GM18520 (cell line): ENCODE measurements around the gene DUSP5.
"Not testable (repeated sequence)": the region's sequence is repeated elsewhere in the genome, so short reads cannot be mapped to it uniquely, and the experiment has no call there.

Experiments used
- ATAC-seq: cut with Tn5 transposase; IDR thresholded peaks from one replicate; pipeline ENCODE4 v1.9.1; 2021; ENCODE audit not compliant: unreplicated experiment

The DUSP5 gene

DNA sequence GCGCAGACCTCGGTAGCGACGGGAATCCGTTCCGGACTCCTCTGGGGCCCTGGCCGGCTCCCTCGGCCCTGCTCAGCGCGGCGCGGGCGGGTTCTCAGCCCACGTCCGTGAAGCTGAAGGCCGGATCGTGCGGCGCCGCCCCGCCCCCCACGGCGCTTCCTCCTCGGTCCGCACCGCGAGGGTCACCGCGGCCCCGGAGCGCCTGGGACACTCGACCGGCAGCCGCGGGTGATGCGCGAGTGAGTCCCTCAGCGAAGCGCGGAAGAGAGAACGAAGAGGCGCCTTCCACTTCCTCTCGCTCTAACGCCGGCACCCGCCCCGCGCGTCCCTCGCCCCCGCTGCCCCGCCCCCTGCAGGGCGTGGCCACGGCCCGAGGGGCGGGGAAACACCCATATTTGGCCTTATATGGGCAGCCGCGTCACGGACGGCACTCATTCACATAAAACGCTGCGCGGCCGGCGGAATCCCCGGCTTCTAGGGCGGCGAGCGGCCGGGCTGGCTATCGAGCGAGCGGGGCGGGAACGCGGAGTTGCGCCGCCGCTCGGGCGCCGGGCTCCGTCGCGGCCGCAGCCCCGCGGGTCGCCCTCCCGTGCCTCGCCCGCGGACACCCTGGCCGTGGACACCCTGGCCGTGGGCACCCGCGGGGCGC, at the start of gene DUSP5:
Gene DUSP5, plus strand, starts transcription at position 470 of the 649 bp plus-strand sequence. CDS start 215 bp downstream, outside the sequence.
- ATAC-seq = peak; percentile 45

GRCh38 chr10:110448682-110449418, 48.9 kb upstream of the DUSP5 start:
- no peak for ATAC-seq

- no peak for ATAC-seq
These were observed 42.3 kb upstream of the DUSP5 start for GRCh38 chr10:110455446-110455845.

DNA sequence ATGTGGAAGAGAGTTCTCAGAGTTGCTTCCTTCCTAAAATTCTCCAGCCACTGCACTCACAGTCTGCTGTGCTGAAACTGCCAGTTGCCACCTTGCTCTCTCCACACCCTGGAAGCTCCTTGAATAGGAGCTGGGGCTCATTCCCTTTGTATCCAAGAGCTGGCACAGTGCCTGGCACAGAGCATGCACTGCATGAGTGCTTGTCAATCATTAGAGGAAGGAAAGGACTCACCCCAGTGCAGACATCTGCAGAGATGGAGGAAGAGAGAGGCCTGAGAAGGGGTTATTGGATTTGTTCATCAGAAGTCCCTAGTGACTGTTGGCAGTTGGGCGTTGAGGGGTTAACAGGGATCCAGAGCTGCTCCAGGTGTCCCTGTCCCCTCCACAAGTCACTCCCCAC, 41.7 kb upstream of the DUSP5 start:
- no peak for ATAC-seq

DNA sequence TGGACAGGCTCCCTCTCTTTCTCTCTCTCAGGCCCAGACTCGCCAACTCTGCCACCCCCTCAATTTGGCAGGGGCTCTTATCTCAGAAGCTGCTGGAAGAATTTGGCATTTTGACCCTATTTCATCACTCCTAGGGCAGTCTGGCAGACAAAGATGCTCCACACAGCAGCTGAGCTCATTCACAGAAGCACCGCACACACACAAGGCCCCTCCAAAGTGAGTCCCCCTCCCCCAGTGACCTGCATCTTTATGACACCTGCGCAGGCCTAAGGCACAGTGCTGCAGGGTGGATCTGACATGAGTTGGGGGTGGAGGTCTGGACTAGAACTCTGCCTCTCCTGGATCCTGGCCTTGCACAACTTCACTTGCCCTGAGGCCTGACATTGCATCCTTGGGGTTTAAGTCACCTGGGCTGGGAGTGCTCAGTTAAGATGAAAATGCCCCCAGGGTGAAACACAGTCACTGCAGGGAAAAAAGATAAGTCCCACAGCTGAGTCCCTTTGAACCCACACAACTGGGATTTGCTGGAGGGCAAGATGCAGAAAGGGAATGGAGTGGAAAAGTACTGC, 41.1 kb upstream of the DUSP5 start:
- no peak for ATAC-seq

GRCh38 chr10:110457851-110458250, 39.9 kb upstream of the DUSP5 start:
- ATAC-seq = no peak

- ATAC-seq = no peak
These were observed 39.3 kb upstream of the DUSP5 start for GRCh38 chr10:110458266-110458920.

DNA sequence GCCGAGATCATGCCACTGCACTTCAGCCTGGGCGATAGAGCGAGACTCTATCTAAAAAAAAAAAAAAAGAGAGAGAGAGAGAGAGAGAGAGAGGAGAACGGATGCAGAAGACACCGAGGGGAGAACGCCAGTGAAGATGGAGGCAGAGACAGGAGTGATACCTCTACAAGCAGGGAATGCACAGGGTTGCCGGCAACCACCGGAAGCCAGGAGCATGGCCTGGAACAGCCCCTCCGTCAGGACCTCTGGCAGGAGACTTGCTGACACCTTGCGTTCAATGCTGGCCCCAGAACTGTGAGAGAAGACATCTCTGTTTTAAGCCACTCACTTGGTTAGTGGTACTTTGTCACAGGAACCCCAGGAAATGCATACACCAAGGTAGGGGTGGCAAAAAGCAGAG, 38.1 kb upstream of the DUSP5 start:
- no peak for ATAC-seq

GRCh38 chr10:110460111-110460809, 37.4 kb upstream of the DUSP5 start:
- no peak for ATAC-seq

GRCh38 chr10:110461088-110461487, 36.6 kb upstream of the DUSP5 start:
- ATAC-seq = no peak

DNA sequence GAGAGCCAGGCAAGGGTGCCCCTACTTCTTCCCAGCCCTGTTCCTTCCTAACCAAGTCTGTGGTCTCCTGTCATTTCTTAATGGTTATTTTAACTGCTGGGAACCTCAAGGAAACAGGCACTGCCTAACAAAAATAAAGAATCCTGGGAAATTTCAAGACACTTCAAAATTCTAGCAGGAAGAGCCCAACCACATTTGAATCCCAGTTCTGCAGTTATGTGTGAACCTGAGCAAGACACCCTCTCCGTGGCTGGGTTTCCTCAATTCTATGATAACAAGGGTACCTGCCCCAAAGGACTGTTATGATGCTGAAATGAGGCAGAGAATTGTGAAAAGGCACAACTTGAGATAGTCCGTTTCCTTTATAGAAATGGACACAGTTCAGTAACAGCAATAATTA, 36.2 kb upstream of the DUSP5 start:
- ATAC-seq = no peak

- ATAC-seq = no peak
These were observed 35.3 kb upstream of the DUSP5 start for GRCh38 chr10:110462166-110463095.

GRCh38 chr10:110468258-110468657, 29.4 kb upstream of the DUSP5 start:
- ATAC-seq = not testable (repeated sequence)

DNA sequence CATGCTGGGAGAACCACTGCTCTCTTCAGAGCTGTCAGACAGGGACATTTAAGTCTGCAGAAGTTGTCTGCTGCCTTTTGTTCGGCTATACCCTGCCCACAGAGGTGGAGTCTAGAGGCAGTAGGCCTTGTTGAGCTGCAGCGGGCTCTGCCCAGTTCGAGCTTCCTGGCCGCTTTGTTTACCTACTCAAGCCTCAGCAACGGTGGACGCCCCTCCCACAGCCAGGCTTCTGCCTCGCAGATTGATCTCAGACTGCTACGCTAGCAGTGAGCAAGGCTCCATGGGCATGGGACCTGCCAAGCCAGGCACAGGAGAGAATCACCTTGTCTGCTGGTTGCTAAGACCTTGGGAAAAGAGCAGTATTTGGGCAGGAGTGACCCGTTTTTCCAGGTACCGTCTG, 27.2 kb upstream of the DUSP5 start:
- ATAC-seq = not testable (repeated sequence)

- ATAC-seq = no peak
These were observed 26.1 kb upstream of the DUSP5 start for GRCh38 chr10:110471566-110472139.

GRCh38 chr10:110474017-110474416, 23.7 kb upstream of the DUSP5 start:
- no peak for ATAC-seq

DNA sequence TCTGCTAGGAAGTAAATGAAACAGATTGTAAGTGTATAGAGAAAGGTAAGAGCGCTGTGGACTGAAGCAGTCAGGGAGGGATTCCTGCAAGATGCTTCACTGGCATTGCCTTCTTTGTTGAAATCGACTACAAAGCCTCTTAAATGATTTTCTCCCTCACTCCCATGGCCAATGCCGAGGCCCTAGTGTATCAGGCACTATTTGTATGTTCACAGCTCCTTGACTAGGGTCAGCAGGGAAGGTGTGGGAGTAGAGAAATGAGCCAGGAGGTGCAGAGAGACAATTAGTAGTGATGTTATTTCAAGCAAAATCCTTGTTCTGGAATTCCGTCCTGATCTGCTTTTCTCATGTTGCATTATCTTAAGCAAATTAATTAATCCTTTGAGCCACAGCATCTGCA, 22.9 kb upstream of the DUSP5 start:
- no peak for ATAC-seq

- ATAC-seq = no peak
These were observed 21.8 kb upstream of the DUSP5 start for GRCh38 chr10:110475722-110476515.

DNA sequence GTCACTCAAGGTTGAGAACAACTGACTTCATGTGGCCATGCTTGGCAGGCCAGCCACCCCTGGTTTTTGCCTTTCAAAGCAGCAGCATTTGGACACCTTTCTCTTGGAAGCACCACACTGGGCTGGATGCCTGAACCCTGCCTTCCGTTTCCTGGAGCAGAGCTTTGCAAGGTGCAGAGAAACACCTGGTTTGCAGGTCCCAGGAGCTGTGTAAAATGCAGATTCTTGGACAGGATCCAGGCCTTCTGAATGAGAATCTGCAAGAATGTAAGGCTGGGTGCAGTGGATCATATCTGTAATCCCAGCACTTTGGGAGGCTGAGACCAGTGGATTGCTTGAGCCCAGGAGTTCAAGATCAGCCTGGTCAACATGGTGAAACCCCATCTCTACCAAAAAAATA, 18.0 kb upstream of the DUSP5 start:
- ATAC-seq = no peak
